ENCODE measurements around the gene CACFD1.

GRCh38 chr9:133512253-133513213, 52.8 kb downstream of the CACFD1 start:
- TF ChIP-seq CTCF (tag by site-specific recombination; IDR thresholded peaks at IDR 0.05) (no peak), REST (tag by site-specific recombination; IDR thresholded peaks at IDR 0.05) (no peak), HIC1 (tag by site-specific recombination; IDR thresholded peaks at IDR 0.05) (no peak), ZNF513 (tag by site-specific recombination; IDR thresholded peaks at IDR 0.05) (no peak), ZNF133 (tag by site-specific recombination; IDR thresholded peaks at IDR 0.05) (no peak), ZNF785 (tag by site-specific recombination; IDR thresholded peaks at IDR 0.05) (no peak)
